KMS-11 (cell line): ENCODE results near the gene LRFN4.

ENCODE experiments used
- H2AFZ ChIP-seq: fragments of 200-600 bp; sonication (generic); 2 replicates; pipeline ENCODE4 v1.6.1; 2016; ENCODE audit warnings: antibody characterized with exemption, mixed run types, low read depth
- H3K27ac ChIP-seq: fragments of 200-600 bp; sonication (generic); 2 replicates; pipeline ENCODE4 v1.6.1; 2016; ENCODE audit warnings: mild to moderate bottlenecking, mixed run types
- H3K27me3 ChIP-seq: fragments of 200-600 bp; sonication (generic); 2 replicates; pipeline ENCODE4 v1.6.1; 2017; ENCODE audit warnings: mild to moderate bottlenecking, low read depth, mixed run types, moderate library complexity; ENCODE audit not compliant: insufficient read depth
- H3K36me3 ChIP-seq: fragments of 200-600 bp; sonication (generic); 2 replicates; pipeline ENCODE4 v1.6.1; 2017; ENCODE audit warnings: mild to moderate bottlenecking, mixed run types; ENCODE audit not compliant: insufficient read depth
- H3K4me1 ChIP-seq: fragments of 200-600 bp; sonication (generic); 2 replicates; pipeline ENCODE4 v1.6.1; 2016; ENCODE audit warnings: mild to moderate bottlenecking, low read depth, mixed run types; ENCODE audit not compliant: poor library complexity, severe bottlenecking
- H3K4me2 ChIP-seq: fragments of 200-600 bp; sonication (generic); 2 replicates; pipeline ENCODE4 v1.7.0; 2016; ENCODE audit warnings: mild to moderate bottlenecking, mixed run types
- H3K4me3 ChIP-seq: fragments of 200-600 bp; sonication (generic); IDR thresholded peaks from 2 replicates; pipeline ENCODE4 v1.6.1; 2017; ENCODE audit warnings: low read depth, low read length, mixed read lengths; ENCODE audit not compliant: insufficient read depth
- H3K79me2 ChIP-seq: fragments of 200-600 bp; sonication (generic); 2 replicates; pipeline ENCODE4 v1.6.1; 2016; ENCODE audit warnings: low read depth, mixed run types; ENCODE audit not compliant: insufficient read depth
- H3K9ac ChIP-seq: fragments of 200-600 bp; sonication (generic); 2 replicates; pipeline ENCODE4 v1.6.1; 2016; ENCODE audit warnings: mild to moderate bottlenecking, mixed run types
- H4K20me1 ChIP-seq: fragments of 200-600 bp; sonication (generic); 2 replicates; pipeline ENCODE4 v1.6.1; 2016; ENCODE audit warnings: mild to moderate bottlenecking, mixed run types; ENCODE audit not compliant: insufficient read depth
- TF ChIP-seq, protein P1 (sequence below): fragments of 200-600 bp; sonication (generic); conservative IDR thresholded peaks from 2 replicates; pipeline ENCODE4 v1.6.1; 2017; ENCODE audit warnings: low read depth, mild to moderate bottlenecking, antibody characterized with exemption, low read length, moderate library complexity, mixed read lengths

The LRFN4 gene

DNA sequence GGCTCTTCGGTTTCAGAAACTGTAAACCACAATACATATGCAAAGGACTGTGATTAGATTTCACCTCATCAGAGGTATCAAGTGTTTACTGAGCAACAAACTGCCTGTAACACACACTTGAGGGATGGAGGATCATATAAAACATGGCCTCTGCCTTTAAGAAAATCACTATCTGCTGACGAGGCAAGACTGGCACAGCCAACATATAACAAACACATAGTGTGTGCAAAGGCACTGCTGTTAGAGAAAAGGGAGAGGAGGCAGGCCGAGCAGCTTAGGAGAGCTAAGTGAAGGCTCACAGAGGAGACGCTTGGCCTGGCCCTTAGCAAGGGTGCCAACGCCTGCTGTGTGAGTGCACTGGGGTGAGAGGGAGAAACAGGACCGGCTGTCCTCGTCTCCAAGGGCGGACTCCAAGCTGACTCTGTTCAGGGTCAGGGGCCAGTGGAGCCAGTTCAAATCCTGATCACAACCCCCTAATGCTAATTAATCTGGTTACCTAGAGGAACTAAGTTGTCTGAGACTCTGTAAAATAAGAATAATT is 48.2 kb downstream of the LRFN4 start:
- H3K9ac ChIP-seq = no peak overlapping the region
- H4K20me1 ChIP-seq = no peaks in the 10 kb centered on the region
- H3K4me1 ChIP-seq = peaks cover 13% of the 10 kb centered on the region
- no peaks in the 10 kb centered on the region for H3K27me3 ChIP-seq
- H3K4me3 ChIP-seq = no peak overlapping the region
- H3K36me3 ChIP-seq = no peaks in the 10 kb centered on the region
- H3K4me2 ChIP-seq = no peak overlapping the region
- no peaks in the 10 kb centered on the region for H3K79me2 ChIP-seq
- H2AFZ ChIP-seq = no peak overlapping the region
- TF ChIP-seq, protein P1, sequence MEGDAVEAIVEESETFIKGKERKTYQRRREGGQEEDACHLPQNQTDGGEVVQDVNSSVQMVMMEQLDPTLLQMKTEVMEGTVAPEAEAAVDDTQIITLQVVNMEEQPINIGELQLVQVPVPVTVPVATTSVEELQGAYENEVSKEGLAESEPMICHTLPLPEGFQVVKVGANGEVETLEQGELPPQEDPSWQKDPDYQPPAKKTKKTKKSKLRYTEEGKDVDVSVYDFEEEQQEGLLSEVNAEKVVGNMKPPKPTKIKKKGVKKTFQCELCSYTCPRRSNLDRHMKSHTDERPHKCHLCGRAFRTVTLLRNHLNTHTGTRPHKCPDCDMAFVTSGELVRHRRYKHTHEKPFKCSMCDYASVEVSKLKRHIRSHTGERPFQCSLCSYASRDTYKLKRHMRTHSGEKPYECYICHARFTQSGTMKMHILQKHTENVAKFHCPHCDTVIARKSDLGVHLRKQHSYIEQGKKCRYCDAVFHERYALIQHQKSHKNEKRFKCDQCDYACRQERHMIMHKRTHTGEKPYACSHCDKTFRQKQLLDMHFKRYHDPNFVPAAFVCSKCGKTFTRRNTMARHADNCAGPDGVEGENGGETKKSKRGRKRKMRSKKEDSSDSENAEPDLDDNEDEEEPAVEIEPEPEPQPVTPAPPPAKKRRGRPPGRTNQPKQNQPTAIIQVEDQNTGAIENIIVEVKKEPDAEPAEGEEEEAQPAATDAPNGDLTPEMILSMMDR = no peak
- H3K27ac ChIP-seq = no peak overlapping the region

DNA sequence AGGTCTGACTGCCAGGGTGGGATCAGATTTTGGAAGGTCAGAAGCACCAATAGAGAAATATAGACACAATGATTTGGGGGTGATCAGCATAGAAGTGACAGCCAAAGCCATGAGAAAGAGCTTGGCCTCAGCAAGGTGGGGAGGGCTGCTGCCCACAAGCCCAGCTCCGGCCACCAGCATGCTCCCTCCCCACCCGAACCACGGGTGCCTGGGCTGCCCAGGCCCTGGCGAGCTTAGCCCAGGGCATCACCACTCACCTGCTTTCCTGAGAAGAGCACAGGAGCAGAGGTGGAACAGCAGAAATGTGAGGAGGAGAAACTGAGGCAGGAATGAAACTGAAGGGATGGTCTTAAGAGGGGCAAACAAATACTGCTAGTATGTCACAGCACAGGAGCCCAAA is 48.8 kb downstream of the LRFN4 start:
- Histone ChIP-seq H3K4me2 (no peak overlapping the region), H4K20me1 (no peaks in the 10 kb centered on the region), H2AFZ (no peak overlapping the region), H3K36me3 (no peaks in the 10 kb centered on the region), H3K27me3 (no peaks in the 10 kb centered on the region), H3K4me1 (peaks cover 13% of the 10 kb centered on the region), H3K79me2 (no peaks in the 10 kb centered on the region), H3K27ac (no peak overlapping the region), H3K9ac (no peak overlapping the region), H3K4me3 (no peak overlapping the region)
- TF ChIP-seq, protein P1 = no peak

DNA sequence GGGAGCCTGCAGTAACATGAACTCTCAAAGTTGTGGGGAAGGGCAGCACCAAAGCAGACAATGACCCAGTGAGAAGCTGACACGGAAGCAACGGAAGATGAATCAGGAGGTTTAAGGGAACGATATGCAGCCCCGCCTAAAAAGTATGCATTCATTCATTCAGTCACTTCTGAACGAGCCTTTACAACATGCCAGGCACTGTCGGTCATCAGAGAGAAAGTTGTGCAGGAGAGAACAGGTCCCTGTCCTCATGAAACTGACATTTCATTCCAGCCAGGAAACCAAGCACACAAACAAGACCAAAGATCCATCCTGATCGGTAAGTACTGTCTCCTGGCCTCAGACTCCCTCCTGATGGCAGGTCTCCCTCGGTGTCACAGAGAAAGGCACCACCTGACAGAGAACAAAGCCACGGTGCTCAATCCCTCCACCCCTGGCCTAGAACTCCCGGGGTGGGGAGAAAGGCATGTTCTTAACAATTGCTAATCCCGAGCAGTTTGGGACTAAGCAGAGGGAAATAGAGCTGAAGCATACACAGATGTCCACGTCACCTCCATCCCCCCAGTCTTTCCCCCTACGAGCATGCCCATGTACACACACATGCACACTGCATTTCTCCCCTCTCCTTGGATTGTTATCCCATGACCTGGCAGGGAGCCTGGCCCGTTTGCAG is 49.3 kb downstream of the LRFN4 start:
- no peaks in the 10 kb centered on the region for H3K36me3 ChIP-seq
- H3K27ac ChIP-seq = no peak overlapping the region
- TF ChIP-seq, protein P1 = no peak
- no peaks in the 10 kb centered on the region for H4K20me1 ChIP-seq
- no peak overlapping the region for H3K4me3 ChIP-seq
- no peaks in the 10 kb centered on the region for H3K27me3 ChIP-seq
- no peaks in the 10 kb centered on the region for H3K79me2 ChIP-seq
- H3K9ac ChIP-seq = no peak overlapping the region
- no peak overlapping the region for H3K4me2 ChIP-seq
- peaks cover 13% of the 10 kb centered on the region for H3K4me1 ChIP-seq
- H2AFZ ChIP-seq = no peak overlapping the region

DNA sequence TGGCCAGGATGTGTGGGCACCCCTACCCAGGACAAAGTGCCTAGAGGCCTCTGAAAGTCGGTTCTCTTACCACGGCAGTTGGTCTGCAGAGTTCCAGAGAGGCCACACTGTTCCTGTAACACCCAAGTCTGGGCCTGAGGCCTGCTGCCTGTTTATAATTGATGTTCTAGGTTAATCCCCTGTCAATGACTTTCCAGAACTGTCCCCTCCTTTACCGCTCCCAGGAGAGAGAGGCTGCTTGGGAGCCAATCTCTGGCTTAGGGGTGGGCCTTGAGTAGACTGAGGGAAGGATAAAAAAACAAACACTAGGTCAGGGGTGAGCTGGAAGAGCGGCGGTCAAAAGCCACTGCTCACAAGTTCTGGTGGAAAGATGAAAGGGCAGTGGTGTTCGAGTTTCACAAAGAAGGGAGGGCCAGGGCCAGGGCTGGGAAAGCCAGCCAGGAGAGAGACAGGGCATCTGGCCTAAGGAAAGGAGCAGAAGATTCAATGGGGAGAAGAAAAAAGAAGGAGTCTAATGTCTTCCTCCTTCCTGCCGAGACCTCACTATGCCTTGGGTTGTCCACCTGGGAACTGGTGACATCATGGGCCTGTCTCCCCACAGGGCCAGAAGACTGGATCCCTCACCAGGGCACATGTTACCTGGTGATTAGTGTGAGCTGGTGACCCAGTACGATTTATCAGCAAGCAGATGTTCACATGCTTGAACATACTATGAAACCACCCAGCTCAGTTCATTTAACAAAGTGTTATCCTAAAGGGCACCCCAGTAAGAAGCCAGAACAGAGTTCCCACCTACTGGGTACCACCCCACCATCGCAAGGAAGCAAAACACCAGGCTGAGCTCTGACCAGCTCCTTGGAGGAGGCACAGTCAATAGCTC is 51.1 kb downstream of the LRFN4 start:
- Histone ChIP-seq H3K27ac (no peak overlapping the region), H3K4me3 (no peak overlapping the region), H3K79me2 (no peaks in the 10 kb centered on the region), H3K27me3 (no peaks in the 10 kb centered on the region), H3K9ac (no peak overlapping the region), H3K4me2 (no peak overlapping the region), H2AFZ (no peak overlapping the region), H4K20me1 (no peaks in the 10 kb centered on the region), H3K4me1 (peaks cover 13% of the 10 kb centered on the region), H3K36me3 (no peaks in the 10 kb centered on the region)
- TF ChIP-seq, protein P1 = no peak
